K562 (cell line): Measurements from ENCODE around the gene AAK1. TPM values are rescaled to one million over a fixed set of nuclear protein-coding genes. Genes with fewer than 3 reads are reported as not detected.

Experiments
- ATAC-seq: fragments of 200-7000 bp; cut with Tn5 transposase; 3 replicates; pipeline ENCODE4 v1.9.1; 2020; ENCODE audit warnings: moderate library complexity
- BruUV-seq: library from RNA; stranded (reverse); fragments of 400-500 nt; replicated peaks from 2 replicates; lab custom pipeline; 2021; lab: Mats Ljungman, UMichigan
- CTCF ChIA-PET: fragments of 300-600 bp; formaldehyde crosslinking; extraction: SDS; loops from one replicate; lab custom pipeline; 2021; ENCODE audit warnings: low intra/inter-chr PET ratio; lab: Yijun Ruan, JAX
- POLR2A ChIA-PET: fragments of 300-600, 350-650 bp; sonication (Branson Sonifier 250); formaldehyde crosslinking; extraction: SDS; loops from one replicate; lab custom pipeline; 2021; ENCODE audit warnings: antibody characterized with exemption, inconsistent platforms; lab: Yijun Ruan, JAX
- DNase-seq, 4 experiments: peaks; one replicate each; pipeline versions ENCODE4 v3.0.0 to v3.0.0-alpha.2; 2011 to 2018; ENCODE audit warnings: low spot score in 3 of 4, mixed read lengths in 3 of 4; ENCODE audit errors: extremely low read depth in 1 of 4
- FAIRE-seq: peaks from 2 replicates; lab custom pipeline; 2011; peaks lifted over from hg19 to GRCh38; lab: Jason Lieb, UNC
- H2AFZ ChIP-seq: 2 replicates; pipeline ENCODE4 v1.6.0; 2011; ENCODE audit warnings: low read depth, low read length, control low read depth, inconsistent platforms
- H3K27ac ChIP-seq: fragments of 200-600 bp; 3 replicates; pipeline ENCODE4 v1.8.0; 2011; ENCODE audit warnings: low read depth, mild to moderate bottlenecking, control low read depth, inconsistent platforms, low read length, moderate library complexity, mixed read lengths; ENCODE audit errors: extremely low read depth
- H3K27me3 ChIP-seq, 2 experiments: fragments of 300-600 bp in 1 of 2; 2 replicates in 1 of 2; 3 replicates in 1 of 2; pipeline versions ENCODE4 v1.6.0 to v1.8.0; 2011; ENCODE audit warnings: inconsistent platforms in 2 of 2, low read length in 2 of 2, mild to moderate bottlenecking in 1 of 2, mixed read lengths in 1 of 2, moderate library complexity in 1 of 2; ENCODE audit not compliant: control insufficient read depth in 2 of 2, insufficient read depth in 2 of 2
- H3K36me3 ChIP-seq: fragments of 300-600 bp; 3 replicates; pipeline ENCODE4 v1.8.0; 2011; ENCODE audit warnings: mild to moderate bottlenecking, low read length, inconsistent platforms; ENCODE audit not compliant: control insufficient read depth, insufficient read depth
- H3K4me1 ChIP-seq, 2 experiments: fragments of 200-600 bp in 1 of 2; replicated peaks in 1 of 2; 2 replicates in 1 of 2; 3 replicates in 1 of 2; pipeline versions ENCODE4 v1.5.1 to v1.8.0; 2011; ENCODE audit warnings: inconsistent platforms in 2 of 2, low read length in 2 of 2, mild to moderate bottlenecking in 1 of 2, mixed read lengths in 1 of 2, moderate library complexity in 1 of 2; ENCODE audit not compliant: control insufficient read depth in 2 of 2, insufficient read depth in 2 of 2
- H3K4me2 ChIP-seq: 2 replicates; pipeline ENCODE4 v1.6.1; 2011; ENCODE audit warnings: low read length, control low read depth, inconsistent platforms, mixed read lengths; ENCODE audit not compliant: insufficient read depth
- H3K4me3 ChIP-seq: fragments of 200-600 bp; sonication (generic), shearing (Covaris generic); 2 replicates; pipeline ENCODE4 v1.5.1; 2016; ENCODE audit warnings: control low read depth, inconsistent platforms
- H3K79me2 ChIP-seq: fragments of 200-600 bp; 3 replicates; pipeline ENCODE4 v1.8.0; 2011; ENCODE audit warnings: low read length, inconsistent platforms; ENCODE audit not compliant: control insufficient read depth, insufficient read depth
- H3K9ac ChIP-seq, 2 experiments: 2 replicates each; pipeline versions ENCODE4 v1.6.0 to v1.6.1; 2011; ENCODE audit warnings: low read depth in 2 of 2, low read length in 2 of 2, control low read depth in 1 of 2, inconsistent platforms in 1 of 2, mild to moderate bottlenecking in 1 of 2, mixed read lengths in 1 of 2; ENCODE audit not compliant: insufficient read depth in 1 of 2
- H3K9me1 ChIP-seq: one replicate; pipeline ENCODE4 v1.6.0; 2011; ENCODE audit warnings: inconsistent platforms, mild to moderate bottlenecking, low read length, moderate library complexity; ENCODE audit not compliant: control insufficient read depth, insufficient read depth
- H3K9me3 ChIP-seq: replicated peaks from 2 replicates; pipeline ENCODE4 v1.5.1; 2011; ENCODE audit warnings: low read depth, low read length, inconsistent platforms; ENCODE audit not compliant: control insufficient read depth, insufficient read depth
- H4K20me1 ChIP-seq: replicated peaks from 2 replicates; pipeline ENCODE4 v1.6.1; 2011; ENCODE audit warnings: low read length, inconsistent platforms, mixed read lengths; ENCODE audit not compliant: control insufficient read depth, insufficient read depth
- WGBS: fragments of 100-300 bp; shearing (Covaris generic); methylation state at CpG from one replicate; pipeline ENCODE4 v1.1.6; 2016; ENCODE audit warnings: low coverage, mixed read lengths; ENCODE audit not compliant: insufficient coverage; ENCODE audit errors: missing lambda C conversion rate; 5-methylcytosine and 5-hydroxymethylcytosine counted together
- in situ Hi-C: fragments of 300-500 bp; cut with MboI; formaldehyde crosslinking; loops from 4 replicates; pipeline ENCODE4 v1.15.0; 2018; ENCODE audit warnings: inconsistent platforms, mixed read lengths
- intact Hi-C: fragments of 100-400 bp; cut with micrococcal nuclease; formaldehyde crosslinking; loops from 2 replicates; pipeline ENCODE4 v1.14.2; 2022
- polyA plus RNA-seq, 8 experiments: library from polyadenylated mRNA; depleted of rRNA in 4 of 8; stranded (reverse) in 5 of 8; unstranded in 3 of 8; fragments of >200 nt; fragmentation: Nextera tagmentation in 2 of 8; fragmentation: Illumina TruSeq in 1 of 8; extraction: Ambion mirVana in 2 of 8; extraction: Trizol in 1 of 8; gene quantifications; 2 replicates each; pipeline versions ENCODE4 v1.2.1 to v1.2.3, GENCODE V29; 2011 to 2014; ENCODE audit warnings: inconsistent platforms in 1 of 8, missing spikeins in 1 of 8
- total RNA-seq, 7 experiments: library from RNA; depleted of rRNA in 6 of 7; stranded (reverse); fragments of >200 nt in 6 of 7; fragmentation: Illumina TruSeq in 2 of 7; extraction: Trizol in 2 of 7; gene quantifications; 2 replicates each; pipeline versions ENCODE4 v1.2.1 to v1.2.3, GENCODE V29; 2011 to 2021; ENCODE audit warnings: low replicate concordance in 1 of 7
- TF ChIP-seq, protein P1 (sequence below): sonication (generic); IDR thresholded peaks from 2 replicates; pipeline ENCODE4 v1.6.1; 2016
- TF ChIP-seq, protein P2 (sequence below): fragments of 250-450 bp; sonication (Bioruptor Pico); IDR thresholded peaks from 2 replicates; pipeline ENCODE4 v1.4.0; 2020

The AAK1 gene
- total and polyA plus RNA-seq, 9 of the 15 experiments (the other 6 are each of a cell fraction or from before 2014, with no cell fraction given) = 0.89 to 17.1 (median 6.0) TPM

DNA sequence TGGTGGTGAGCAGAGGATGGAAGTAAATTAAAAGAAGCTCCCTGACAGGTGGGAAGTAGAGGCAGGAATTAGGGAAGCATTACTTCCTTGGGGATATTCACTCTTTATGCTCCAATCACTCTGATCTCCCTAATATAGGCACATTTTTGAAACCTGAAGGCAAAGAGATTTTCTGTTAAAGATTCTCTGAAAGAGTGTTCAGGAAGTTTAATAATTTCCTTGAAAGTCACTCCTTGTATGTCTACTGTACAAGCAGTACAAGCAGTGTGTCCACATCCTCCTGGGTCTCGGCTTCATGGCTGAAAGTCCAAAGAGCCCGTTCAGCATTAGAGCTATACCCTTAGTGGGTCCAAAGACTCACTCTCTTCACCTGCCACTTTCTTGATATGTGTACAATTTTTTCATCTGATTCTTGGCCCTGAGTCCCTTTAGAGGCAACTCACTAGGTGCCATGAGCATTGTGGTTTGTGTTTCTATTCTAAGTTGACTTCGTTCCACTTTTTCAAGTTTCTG lies 60.2 kb downstream of the AAK1 start:
- ATAC-seq = peak; percentile 30
- WGBS = 71% methylated on average over 3 of the region's 3 CpGs
- POLR2A ChIA-PET = interaction anchor here (0.6 to 3.4 kb wide), 8 partner anchors 10 to 158 kb away, joined by 3 to 23 read pairs (median 5); partner anchors contain the start of gene ANXA4
- Histone ChIP-seq H3K4me1 (peaks cover 4 to 25% of the 10 kb centered on the region in 2 experiments; a peak in 4 of 5 replicates), H3K4me2 (peak overlapping the region; percentile 67; the same call in 1 of the 2 replicates), H2AFZ (peak overlapping the region; percentile 78), H3K9me1 (no peaks in the 10 kb centered on the region), H3K36me3 (no peaks in the 10 kb centered on the region), H4K20me1 (no peaks in the 10 kb centered on the region), H3K79me2 (peaks cover 5% of the 10 kb centered on the region; the same call in 1 of the 3 replicates), H3K27ac (peak overlapping the region; percentile 52; the same call in 2 of the 3 replicates), H3K9ac (peak overlapping the region in 1 of 2 experiments; percentile 60; a peak in 2 of 4 replicates), H3K27me3 (no peaks in the 10 kb centered on the region), H3K9me3 (no peaks in the 10 kb centered on the region), H3K4me3 (no peak overlapping the region)
- TF ChIP-seq, protein P1, sequence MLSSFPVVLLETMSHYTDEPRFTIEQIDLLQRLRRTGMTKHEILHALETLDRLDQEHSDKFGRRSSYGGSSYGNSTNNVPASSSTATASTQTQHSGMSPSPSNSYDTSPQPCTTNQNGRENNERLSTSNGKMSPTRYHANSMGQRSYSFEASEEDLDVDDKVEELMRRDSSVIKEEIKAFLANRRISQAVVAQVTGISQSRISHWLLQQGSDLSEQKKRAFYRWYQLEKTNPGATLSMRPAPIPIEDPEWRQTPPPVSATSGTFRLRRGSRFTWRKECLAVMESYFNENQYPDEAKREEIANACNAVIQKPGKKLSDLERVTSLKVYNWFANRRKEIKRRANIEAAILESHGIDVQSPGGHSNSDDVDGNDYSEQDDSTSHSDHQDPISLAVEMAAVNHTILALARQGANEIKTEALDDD = 0 out of 2 replicates have a peak, but pooled peaks have one; percentile 0
- TF ChIP-seq, protein P2, sequence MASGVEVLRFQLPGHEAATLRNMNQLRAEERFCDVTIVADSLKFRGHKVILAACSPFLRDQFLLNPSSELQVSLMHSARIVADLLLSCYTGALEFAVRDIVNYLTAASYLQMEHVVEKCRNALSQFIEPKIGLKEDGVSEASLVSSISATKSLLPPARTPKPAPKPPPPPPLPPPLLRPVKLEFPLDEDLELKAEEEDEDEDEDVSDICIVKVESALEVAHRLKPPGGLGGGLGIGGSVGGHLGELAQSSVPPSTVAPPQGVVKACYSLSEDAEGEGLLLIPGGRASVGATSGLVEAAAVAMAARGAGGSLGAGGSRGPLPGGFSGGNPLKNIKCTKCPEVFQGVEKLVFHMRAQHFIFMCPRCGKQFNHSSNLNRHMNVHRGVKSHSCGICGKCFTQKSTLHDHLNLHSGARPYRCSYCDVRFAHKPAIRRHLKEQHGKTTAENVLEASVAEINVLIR = no peak
- BruUV-seq = no TSS peak
- FAIRE-seq = no peak
- in situ Hi-C loops = no loop called here
- DNase-seq = no peak
- CTCF ChIA-PET = no interaction called here
- intact Hi-C loops = no loop called here
